ENCODE measurements around the gene PSTPIP1. TPM values are rescaled to one million over a fixed set of nuclear protein-coding genes. Genes with fewer than 3 reads are reported as not detected.

PSTPIP1 gene
- total RNA-seq, 1 donor from 2014 or later = 16.0 TPM

- TF ChIP-seq, protein P1, sequence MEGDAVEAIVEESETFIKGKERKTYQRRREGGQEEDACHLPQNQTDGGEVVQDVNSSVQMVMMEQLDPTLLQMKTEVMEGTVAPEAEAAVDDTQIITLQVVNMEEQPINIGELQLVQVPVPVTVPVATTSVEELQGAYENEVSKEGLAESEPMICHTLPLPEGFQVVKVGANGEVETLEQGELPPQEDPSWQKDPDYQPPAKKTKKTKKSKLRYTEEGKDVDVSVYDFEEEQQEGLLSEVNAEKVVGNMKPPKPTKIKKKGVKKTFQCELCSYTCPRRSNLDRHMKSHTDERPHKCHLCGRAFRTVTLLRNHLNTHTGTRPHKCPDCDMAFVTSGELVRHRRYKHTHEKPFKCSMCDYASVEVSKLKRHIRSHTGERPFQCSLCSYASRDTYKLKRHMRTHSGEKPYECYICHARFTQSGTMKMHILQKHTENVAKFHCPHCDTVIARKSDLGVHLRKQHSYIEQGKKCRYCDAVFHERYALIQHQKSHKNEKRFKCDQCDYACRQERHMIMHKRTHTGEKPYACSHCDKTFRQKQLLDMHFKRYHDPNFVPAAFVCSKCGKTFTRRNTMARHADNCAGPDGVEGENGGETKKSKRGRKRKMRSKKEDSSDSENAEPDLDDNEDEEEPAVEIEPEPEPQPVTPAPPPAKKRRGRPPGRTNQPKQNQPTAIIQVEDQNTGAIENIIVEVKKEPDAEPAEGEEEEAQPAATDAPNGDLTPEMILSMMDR (IDR thresholded peaks at IDR 0.05) = no peak
- ATAC-seq = peak; percentile 20
These were observed 69.8 kb downstream of the PSTPIP1 start for GRCh38 chr15:77064539-77065308.

DNA sequence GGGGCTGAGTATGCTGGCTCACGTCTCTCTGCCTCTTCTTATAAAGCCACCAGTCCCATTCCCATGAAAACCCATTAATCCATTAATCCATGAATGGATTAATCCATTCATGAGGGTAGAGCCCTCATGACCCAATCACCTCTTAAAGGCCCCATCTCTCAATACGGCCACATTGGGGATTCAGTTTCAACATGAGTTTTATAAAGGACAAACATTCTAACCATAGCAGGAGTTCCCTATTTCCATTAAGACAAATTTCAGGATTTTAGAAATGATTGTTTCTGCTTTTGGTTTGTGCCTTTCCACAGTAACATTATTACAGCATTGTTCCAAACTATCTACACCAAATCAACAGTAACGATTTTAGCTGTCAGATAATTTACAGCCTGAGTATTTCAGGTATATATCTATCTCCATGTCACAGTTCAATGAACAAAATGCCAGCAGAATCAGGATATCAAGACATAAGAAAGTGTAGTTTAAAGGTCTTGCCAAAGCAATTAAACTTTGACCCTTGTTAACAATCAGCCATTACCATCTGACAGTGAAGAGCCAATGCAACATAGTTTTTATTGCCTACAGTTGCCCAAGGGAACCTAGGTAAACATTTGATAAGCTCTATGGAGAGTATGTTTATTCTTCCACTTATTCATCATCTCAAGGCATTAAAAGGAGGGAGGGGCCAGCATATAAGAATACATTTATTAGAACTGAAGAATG, 72.2 kb downstream of the PSTPIP1 start:
- intact Hi-C loops (cut with DNase I) = no loop called here
- DNase-seq (no peak), ATAC-seq (peak; percentile 33)
- peak overlapping the region; percentile 92 for H3K27ac ChIP-seq
- H3K4me1 ChIP-seq = peaks cover 68% of the 10 kb centered on the region
- H3K27me3 ChIP-seq = no peaks in the 10 kb centered on the region
- H3K36me3 ChIP-seq = no peaks in the 10 kb centered on the region
- H3K4me3 ChIP-seq = no peak overlapping the region
- no peaks in the 10 kb centered on the region for H3K9me3 ChIP-seq
- TF ChIP-seq, protein P1 (IDR thresholded peaks at IDR 0.05) = no peak

More at GRCh38 chr15:77064539-77065308, 69.8 kb downstream of the PSTPIP1 start:
- Histone ChIP-seq H3K36me3 (no peaks in the 10 kb centered on the region), H3K27me3 (no peaks in the 10 kb centered on the region), H3K9me3 (no peaks in the 10 kb centered on the region), H3K27ac (no peak overlapping the region), H3K4me3 (no peak overlapping the region), H3K4me1 (peaks cover 88% of the 10 kb centered on the region)
- intact Hi-C loops (cut with DNase I) = no loop called here
- no peak for DNase-seq

DNA sequence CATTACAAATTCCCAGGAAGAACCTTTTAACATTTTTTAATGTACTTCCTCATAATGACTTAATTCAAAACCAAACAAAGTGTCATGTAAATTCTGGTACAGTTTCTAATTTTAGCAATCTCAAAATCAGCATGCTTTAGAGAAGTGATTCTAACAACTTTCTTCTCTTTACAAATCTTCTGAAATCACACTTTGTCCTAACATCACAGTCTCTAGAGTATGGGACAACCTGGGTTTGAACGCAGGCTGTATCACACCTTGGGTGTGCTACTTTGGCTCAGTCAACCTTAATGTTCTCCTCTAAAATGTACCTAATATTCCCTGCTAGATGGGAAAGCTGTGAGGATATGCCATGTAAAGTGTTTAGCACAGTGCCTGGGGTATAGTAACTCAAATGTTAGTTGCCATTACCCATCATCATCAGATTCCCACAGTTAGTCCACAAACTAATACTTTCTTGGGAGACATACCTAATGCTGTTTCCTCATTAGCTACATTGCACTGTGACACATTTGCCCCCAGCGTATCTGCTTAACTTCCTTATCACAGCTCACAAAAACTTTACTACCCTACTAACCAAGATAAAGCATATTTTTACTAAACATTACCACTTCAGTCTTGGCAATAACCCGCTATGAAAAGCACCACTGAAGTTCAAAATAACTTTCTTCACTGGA, 72.9 kb downstream of the PSTPIP1 start:
- DNase-seq (no peak), ATAC-seq (peak; percentile 8)
- Histone ChIP-seq H3K9me3 (no peaks in the 10 kb centered on the region), H3K36me3 (no peaks in the 10 kb centered on the region), H3K27me3 (no peaks in the 10 kb centered on the region), H3K4me3 (no peak overlapping the region), H3K27ac (peak overlapping the region; percentile 92), H3K4me1 (peaks cover 62% of the 10 kb centered on the region)
- TF ChIP-seq, protein P1 (IDR thresholded peaks at IDR 0.05) = no peak
- intact Hi-C loops (cut with DNase I) = no loop called here

DNA sequence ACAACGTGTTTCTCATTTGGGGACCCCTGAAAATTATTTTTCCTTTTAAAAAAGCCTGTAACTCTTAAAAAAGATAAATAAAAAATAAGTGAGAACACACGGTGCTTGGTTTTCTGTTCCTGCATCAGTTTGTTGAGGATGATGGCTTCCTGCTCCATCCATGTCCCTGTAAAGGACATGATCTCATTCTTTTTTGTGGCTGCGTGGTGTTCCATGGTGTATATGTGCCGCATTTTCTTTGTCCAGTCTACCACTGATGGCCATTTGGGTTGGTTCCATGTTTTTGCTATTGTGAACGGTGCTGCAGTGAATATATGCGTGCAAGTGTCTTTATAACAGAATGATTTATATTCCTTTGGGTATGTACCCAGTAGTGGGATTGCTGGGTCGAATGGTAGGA, 73.7 kb downstream of the PSTPIP1 start:
- Histone ChIP-seq H3K27ac (peak overlapping the region; percentile 92), H3K4me3 (peak overlapping the region; percentile 81), H3K36me3 (no peaks in the 10 kb centered on the region), H3K9me3 (no peaks in the 10 kb centered on the region), H3K4me1 (peaks cover 56% of the 10 kb centered on the region), H3K27me3 (no peaks in the 10 kb centered on the region)
- TF ChIP-seq, protein P1 (IDR thresholded peaks at IDR 0.05) = no peak
- intact Hi-C loops (cut with DNase I) = no loop called here
- ATAC-seq = no peak
- DNase-seq = no peak

DNA sequence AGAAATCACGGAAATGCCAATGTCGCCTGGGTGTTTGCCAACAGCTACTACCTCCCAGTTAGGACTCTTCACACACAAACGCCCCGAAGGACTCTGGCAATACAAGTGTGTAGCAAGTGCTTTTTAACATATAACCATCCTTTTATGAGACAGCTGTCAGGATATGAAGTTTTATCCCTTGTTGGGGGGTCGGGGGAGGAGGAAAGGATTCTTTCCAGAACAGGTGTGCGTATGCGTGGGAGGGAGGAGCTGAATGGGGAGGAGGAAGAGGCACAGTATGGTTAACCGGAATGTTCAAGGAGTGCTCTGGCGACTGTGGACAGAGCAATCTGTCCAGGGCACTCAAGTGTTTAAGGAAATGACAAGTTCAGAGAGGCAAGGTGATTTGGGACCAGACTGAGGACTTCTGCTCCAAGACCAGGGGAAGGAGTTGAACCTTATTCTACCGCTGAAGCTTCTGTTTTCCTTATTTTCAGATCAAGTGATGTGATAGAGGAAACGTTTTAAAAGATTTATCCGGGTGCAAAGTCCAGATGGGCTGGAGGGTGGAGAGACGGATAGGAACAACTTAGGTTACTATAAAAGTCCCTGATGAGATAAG, 74.7 kb downstream of the PSTPIP1 start:
- peaks cover 47% of the 10 kb centered on the region for H3K4me1 ChIP-seq
- H3K4me3 ChIP-seq = peak overlapping the region; percentile 81
- H3K27me3 ChIP-seq = no peaks in the 10 kb centered on the region
- peak overlapping the region; percentile 92 for H3K27ac ChIP-seq
- no peaks in the 10 kb centered on the region for H3K36me3 ChIP-seq
- intact Hi-C loops (cut with DNase I) = no loop called here
- DNase-seq (peak; percentile 68), ATAC-seq (peak; percentile 73)
- TF ChIP-seq, protein P1 (IDR thresholded peaks at IDR 0.05) = no peak
- no peaks in the 10 kb centered on the region for H3K9me3 ChIP-seq

Measured in upper lobe of right lung (tissue), 1 donor.